Fibroblast of skin of left quadriceps (primary cell): ENCODE results near the gene DOCK1.
"Not testable (repeated sequence)": the region's sequence is repeated elsewhere in the genome, so short reads cannot be mapped to it uniquely, and the experiment has no call there.

Experiments
- DNase-seq, 2 experiments: peaks; one replicate each; pipeline ENCODE4 v3.0.0-alpha.2; 2013; ENCODE audit warnings: low read depth in 2 of 2

DOCK1 gene

GRCh38 chr10:126924915-126925300 lies 19.7 kb downstream of the DOCK1 start:
- DNase-seq = no peak

GRCh38 chr10:126926568-126926967 lies 21.3 kb downstream of the DOCK1 start:
- no peak for DNase-seq

GRCh38 chr10:126927799-126928198 lies 22.6 kb downstream of the DOCK1 start:
- DNase-seq = no peak

GRCh38 chr10:126928274-126928673 lies 23.0 kb downstream of the DOCK1 start:
- DNase-seq = no peak

- no peak for DNase-seq
These were observed 24.2 kb downstream of the DOCK1 start for GRCh38 chr10:126929391-126929790.

- no peak for DNase-seq
These were observed 25.1 kb downstream of the DOCK1 start for GRCh38 chr10:126930131-126930882.

- DNase-seq = no peak
These were observed 25.8 kb downstream of the DOCK1 start for GRCh38 chr10:126930883-126931503.

GRCh38 chr10:126931544-126931943 lies 26.3 kb downstream of the DOCK1 start:
- DNase-seq = no peak

GRCh38 chr10:126932516-126932915 lies 27.3 kb downstream of the DOCK1 start:
- DNase-seq = no peak

- no peak for DNase-seq
These were observed 27.9 kb downstream of the DOCK1 start for GRCh38 chr10:126933116-126933515.

GRCh38 chr10:126935263-126935946 lies 30.2 kb downstream of the DOCK1 start:
- DNase-seq = no peak

GRCh38 chr10:126937026-126937425 lies 31.8 kb downstream of the DOCK1 start:
- DNase-seq = no peak

GRCh38 chr10:126938121-126938520 lies 32.9 kb downstream of the DOCK1 start:
- not testable (repeated sequence) for DNase-seq

- DNase-seq = no peak
These were observed 34.5 kb downstream of the DOCK1 start for GRCh38 chr10:126939706-126940105.

- no peak for DNase-seq
These were observed 35.6 kb downstream of the DOCK1 start for GRCh38 chr10:126940670-126941310.

GRCh38 chr10:126944191-126944590 lies 39.0 kb downstream of the DOCK1 start:
- DNase-seq = no peak

- no peak for DNase-seq
These were observed 40.3 kb downstream of the DOCK1 start for GRCh38 chr10:126945351-126946030.

GRCh38 chr10:126946746-126947145 lies 41.5 kb downstream of the DOCK1 start:
- DNase-seq = no peak

- no peak for DNase-seq
These were observed 43.3 kb downstream of the DOCK1 start for GRCh38 chr10:126948355-126949160.

- no peak for DNase-seq
These were observed 43.9 kb downstream of the DOCK1 start for GRCh38 chr10:126949161-126949503.
